SU-DHL-6 (cell line): ENCODE measurements around the gene WIPF3.

Experiments
- H2AFZ ChIP-seq: fragments of 200-600 bp; sonication (generic); 2 replicates; pipeline ENCODE4 v1.6.1; 2014; ENCODE audit warnings: low read depth, mild to moderate bottlenecking, moderate library complexity, mixed read lengths, antibody characterized with exemption, low read length; ENCODE audit not compliant: severe bottlenecking
- H3F3A ChIP-seq: fragments of 200-600 bp; shearing (Covaris generic); 2 replicates; pipeline ENCODE4 v1.6.0; 2016; ENCODE audit warnings: antibody characterized with exemption, mild to moderate bottlenecking; ENCODE audit not compliant: insufficient read depth
- H3K27ac ChIP-seq: fragments of 200-600 bp; sonication (generic); 2 replicates; pipeline ENCODE4 v1.5.1; 2016; ENCODE audit warnings: low read depth, mild to moderate bottlenecking, low read length, moderate library complexity, mixed read lengths
- H3K27me3 ChIP-seq: fragments of 200-600 bp; sonication (generic), shearing (Covaris generic); 2 replicates; pipeline ENCODE4 v1.6.0; 2014; ENCODE audit warnings: mild to moderate bottlenecking, low read length
- H3K36me3 ChIP-seq: fragments of 200-600 bp; sonication (generic); 2 replicates; pipeline ENCODE4 v1.6.1; 2014; ENCODE audit warnings: mild to moderate bottlenecking, low read length, mixed read lengths
- H3K4me2 ChIP-seq: fragments of 300-600, 200-600 bp; shearing (Covaris generic), sonication (generic); 2 replicates; pipeline ENCODE4 v1.6.0; 2014; ENCODE audit warnings: low read length, low read depth, mild to moderate bottlenecking; ENCODE audit not compliant: poor library complexity, severe bottlenecking
- H3K4me3 ChIP-seq: fragments of 200-600 bp; sonication (generic); 2 replicates; pipeline ENCODE4 v1.5.1; 2014; ENCODE audit warnings: antibody characterized with exemption, low read length, mild to moderate bottlenecking, mixed read lengths; ENCODE audit not compliant: insufficient read depth, poor library complexity, severe bottlenecking
- H3K79me2 ChIP-seq: fragments of 200-600 bp; sonication (generic); 2 replicates; pipeline ENCODE4 v1.6.1; 2014; ENCODE audit warnings: mild to moderate bottlenecking, low read length, moderate library complexity; ENCODE audit not compliant: insufficient read depth
- H3K9ac ChIP-seq: fragments of 200-600 bp; sonication (generic); 2 replicates; pipeline ENCODE4 v1.7.0; 2014; ENCODE audit warnings: mild to moderate bottlenecking, low read length
- H3K9me2 ChIP-seq: fragments of 200-600 bp; sonication (generic); replicated peaks from 2 replicates; pipeline ENCODE4 v1.6.1; 2014; ENCODE audit warnings: low read length; ENCODE audit not compliant: insufficient read depth
- H3K9me3 ChIP-seq: fragments of 200-600 bp; sonication (generic); 2 replicates; pipeline ENCODE4 v1.6.1; 2014; ENCODE audit warnings: low read length, mixed read lengths; ENCODE audit not compliant: insufficient read depth
- H4K20me1 ChIP-seq: fragments of 200-600 bp; sonication (generic); 2 replicates; pipeline ENCODE4 v1.6.1; 2014; ENCODE audit warnings: low read depth, mild to moderate bottlenecking, antibody characterized with exemption, low read length, moderate library complexity, mixed read lengths
- CTCF ChIP-seq: fragments of 200-600 bp; sonication (generic); IDR thresholded peaks from one replicate; pipeline ENCODE4 v1.5.1; 2017; ENCODE audit warnings: antibody characterized with exemption, mild to moderate bottlenecking, low read length, moderate library complexity; ENCODE audit not compliant: insufficient read depth, poor library complexity, severe bottlenecking
- EZH2phosphoT487 ChIP-seq: fragments of 200-600 bp; sonication (generic), shearing (Covaris generic); conservative IDR thresholded peaks from 2 replicates; pipeline ENCODE4 v1.6.1; 2018; ENCODE audit warnings: mild to moderate bottlenecking, antibody characterized with exemption, low read length, moderate library complexity, mixed read lengths

The WIPF3 gene

GRCh38 chr7:29794959-29795629 lies 11.2 kb upstream of the WIPF3 start:
- no peaks in the 10 kb centered on the region for H3K79me2 ChIP-seq
- H4K20me1 ChIP-seq = no peaks in the 10 kb centered on the region
- no peaks in the 10 kb centered on the region for H3K36me3 ChIP-seq
- no peak overlapping the region for H3K4me3 ChIP-seq
- no peaks in the 10 kb centered on the region for H3K9me3 ChIP-seq
- no peaks in the 10 kb centered on the region for H3K9me2 ChIP-seq
- no peak overlapping the region for H2AFZ ChIP-seq
- H3F3A ChIP-seq = no peaks in the 10 kb centered on the region
- no peak overlapping the region for H3K9ac ChIP-seq
- no peak overlapping the region for H3K4me2 ChIP-seq
- H3K27me3 ChIP-seq = no peaks in the 10 kb centered on the region
- no peak for TF ChIP-seq CTCF
- no peak overlapping the region for H3K27ac ChIP-seq

GRCh38 chr7:29795696-29796580 lies 10.4 kb upstream of the WIPF3 start:
- H3K9ac ChIP-seq = no peak overlapping the region
- H3K4me2 ChIP-seq = no peak overlapping the region
- H3K4me3 ChIP-seq = no peak overlapping the region
- no peaks in the 10 kb centered on the region for H3F3A ChIP-seq
- no peak overlapping the region for H3K27ac ChIP-seq
- no peaks in the 10 kb centered on the region for H3K9me2 ChIP-seq
- no peak for TF ChIP-seq EZH2phosphoT487
- TF ChIP-seq CTCF = no peak
- no peaks in the 10 kb centered on the region for H3K79me2 ChIP-seq
- H4K20me1 ChIP-seq = no peaks in the 10 kb centered on the region
- no peaks in the 10 kb centered on the region for H3K9me3 ChIP-seq
- no peaks in the 10 kb centered on the region for H3K36me3 ChIP-seq
- H3K27me3 ChIP-seq = no peaks in the 10 kb centered on the region
- no peak overlapping the region for H2AFZ ChIP-seq

- H3K4me3 ChIP-seq = no peak overlapping the region
- no peak overlapping the region for H2AFZ ChIP-seq
- H3K9me3 ChIP-seq = no peaks in the 10 kb centered on the region
- H3K9me2 ChIP-seq = no peaks in the 10 kb centered on the region
- H3K79me2 ChIP-seq = no peaks in the 10 kb centered on the region
- no peaks in the 10 kb centered on the region for H3K36me3 ChIP-seq
- no peak overlapping the region for H3K27ac ChIP-seq
- no peaks in the 10 kb centered on the region for H3F3A ChIP-seq
- H3K9ac ChIP-seq = no peak overlapping the region
- H4K20me1 ChIP-seq = no peaks in the 10 kb centered on the region
- TF ChIP-seq CTCF (no peak), EZH2phosphoT487 (no peak)
- no peak overlapping the region for H3K4me2 ChIP-seq
- H3K27me3 ChIP-seq = no peaks in the 10 kb centered on the region
Measured at GRCh38 chr7:29797112-29797944, 9.0 kb upstream of the WIPF3 start.
